ENCODE data around the gene KIF26A.

DNA sequence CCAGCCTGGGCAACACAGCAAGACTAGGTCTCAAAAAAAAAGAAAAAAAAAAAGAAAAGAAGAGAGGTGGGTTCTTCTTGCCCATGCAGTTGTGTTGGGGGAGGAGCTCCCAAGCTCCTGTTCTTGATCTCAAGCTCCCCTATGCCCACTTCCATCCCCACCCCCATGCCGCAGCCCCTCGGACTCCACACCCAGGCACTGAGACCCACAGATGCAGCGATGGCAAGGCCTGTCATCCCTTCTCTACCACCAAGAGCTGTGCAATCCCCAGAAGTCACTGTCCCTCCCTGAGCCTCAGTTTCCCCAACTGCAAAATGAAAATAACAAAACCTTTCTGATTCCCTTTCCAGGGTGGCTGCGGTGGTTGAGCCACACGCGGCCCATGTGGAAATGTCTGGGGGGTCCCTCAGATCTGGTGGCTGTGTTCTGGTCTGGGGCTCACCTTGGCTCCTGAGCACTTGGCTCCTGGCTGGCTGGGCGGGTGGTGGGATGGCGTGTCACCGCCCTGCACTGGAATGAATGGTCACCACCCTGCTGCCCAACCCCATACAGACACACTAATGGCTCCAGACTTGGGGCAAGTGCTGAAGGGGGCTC is 22.6 kb upstream of the KIF26A start:
- TF ChIP-seq POLR2A (IDR thresholded peaks at IDR 0.05), result no peak
- TF ChIP-seq, protein P1, sequence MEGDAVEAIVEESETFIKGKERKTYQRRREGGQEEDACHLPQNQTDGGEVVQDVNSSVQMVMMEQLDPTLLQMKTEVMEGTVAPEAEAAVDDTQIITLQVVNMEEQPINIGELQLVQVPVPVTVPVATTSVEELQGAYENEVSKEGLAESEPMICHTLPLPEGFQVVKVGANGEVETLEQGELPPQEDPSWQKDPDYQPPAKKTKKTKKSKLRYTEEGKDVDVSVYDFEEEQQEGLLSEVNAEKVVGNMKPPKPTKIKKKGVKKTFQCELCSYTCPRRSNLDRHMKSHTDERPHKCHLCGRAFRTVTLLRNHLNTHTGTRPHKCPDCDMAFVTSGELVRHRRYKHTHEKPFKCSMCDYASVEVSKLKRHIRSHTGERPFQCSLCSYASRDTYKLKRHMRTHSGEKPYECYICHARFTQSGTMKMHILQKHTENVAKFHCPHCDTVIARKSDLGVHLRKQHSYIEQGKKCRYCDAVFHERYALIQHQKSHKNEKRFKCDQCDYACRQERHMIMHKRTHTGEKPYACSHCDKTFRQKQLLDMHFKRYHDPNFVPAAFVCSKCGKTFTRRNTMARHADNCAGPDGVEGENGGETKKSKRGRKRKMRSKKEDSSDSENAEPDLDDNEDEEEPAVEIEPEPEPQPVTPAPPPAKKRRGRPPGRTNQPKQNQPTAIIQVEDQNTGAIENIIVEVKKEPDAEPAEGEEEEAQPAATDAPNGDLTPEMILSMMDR (IDR thresholded peaks at IDR 0.05), result no peak

All from prostate gland (tissue), 2 donors.